OCI-LY3 (cell line): ENCODE measurements around the gene ASCL2.

ENCODE experiments used
- EZH2phosphoT487 ChIP-seq: fragments of 200-600 bp; shearing (Covaris generic); IDR thresholded peaks from 2 replicates; pipeline ENCODE4 v1.6.1; 2018; ENCODE audit warnings: antibody characterized with exemption, mixed run types, low read depth
- TF ChIP-seq, protein P1 (sequence below): fragments of 200-600, 300-600 bp; sonication (generic); IDR thresholded peaks from 2 replicates; pipeline ENCODE4 v1.5.1; 2014; ENCODE audit warnings: antibody characterized with exemption, low read length, low read depth

DNA sequence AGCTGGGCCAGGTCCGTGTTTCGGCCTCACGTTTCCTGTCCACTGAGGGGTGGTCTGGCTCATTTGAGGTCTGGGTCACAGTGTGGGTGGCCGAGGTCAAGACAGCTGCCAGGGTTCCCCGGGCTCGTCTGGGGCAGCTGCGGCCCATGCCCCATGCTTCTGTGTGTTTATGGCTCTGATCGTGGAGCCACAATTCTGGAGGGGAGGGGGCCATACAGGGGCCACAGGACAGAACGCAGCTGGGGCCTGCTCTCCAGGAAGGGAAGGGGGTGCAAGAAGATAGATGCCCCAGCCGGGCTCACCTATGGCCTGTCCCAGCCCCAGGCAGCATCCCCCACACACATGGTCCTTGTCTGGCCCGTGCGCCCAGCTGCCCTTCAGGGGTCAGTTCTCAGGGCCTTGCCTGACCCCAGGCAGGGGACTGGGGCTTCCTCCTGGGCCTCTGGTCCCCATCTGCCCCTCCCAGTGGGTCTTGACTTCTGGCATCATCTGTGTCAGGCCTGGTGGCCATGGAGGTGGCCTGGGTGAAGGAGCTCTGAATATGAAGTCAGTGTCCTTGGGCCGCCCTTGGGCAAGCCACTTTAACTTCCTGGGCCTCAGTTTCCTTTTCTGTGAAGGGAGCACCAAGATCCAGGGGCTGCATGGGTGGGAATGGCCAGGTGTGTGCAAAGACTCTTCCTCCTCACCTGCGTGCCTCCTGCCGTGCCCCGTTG is 39.8 kb upstream of the ASCL2 start:
- TF ChIP-seq, protein P1, sequence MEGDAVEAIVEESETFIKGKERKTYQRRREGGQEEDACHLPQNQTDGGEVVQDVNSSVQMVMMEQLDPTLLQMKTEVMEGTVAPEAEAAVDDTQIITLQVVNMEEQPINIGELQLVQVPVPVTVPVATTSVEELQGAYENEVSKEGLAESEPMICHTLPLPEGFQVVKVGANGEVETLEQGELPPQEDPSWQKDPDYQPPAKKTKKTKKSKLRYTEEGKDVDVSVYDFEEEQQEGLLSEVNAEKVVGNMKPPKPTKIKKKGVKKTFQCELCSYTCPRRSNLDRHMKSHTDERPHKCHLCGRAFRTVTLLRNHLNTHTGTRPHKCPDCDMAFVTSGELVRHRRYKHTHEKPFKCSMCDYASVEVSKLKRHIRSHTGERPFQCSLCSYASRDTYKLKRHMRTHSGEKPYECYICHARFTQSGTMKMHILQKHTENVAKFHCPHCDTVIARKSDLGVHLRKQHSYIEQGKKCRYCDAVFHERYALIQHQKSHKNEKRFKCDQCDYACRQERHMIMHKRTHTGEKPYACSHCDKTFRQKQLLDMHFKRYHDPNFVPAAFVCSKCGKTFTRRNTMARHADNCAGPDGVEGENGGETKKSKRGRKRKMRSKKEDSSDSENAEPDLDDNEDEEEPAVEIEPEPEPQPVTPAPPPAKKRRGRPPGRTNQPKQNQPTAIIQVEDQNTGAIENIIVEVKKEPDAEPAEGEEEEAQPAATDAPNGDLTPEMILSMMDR: no peak
- TF ChIP-seq EZH2phosphoT487: no peak
